Ovary (tissue), 9 donors: ENCODE data around the gene TYSND1. TPM values are rescaled to one million over a fixed set of nuclear protein-coding genes. Genes with fewer than 3 reads are reported as not detected.

Experiments used
- DNase-seq, 5 donors: peaks; one replicate each; pipeline ENCODE4 v3.0.0-alpha.2; 2019 to 2020
- H3K27ac ChIP-seq, 2 donors: fragments of 200-600 bp; one replicate each; pipeline versions ENCODE4 v1.5.1 to v1.8.0; 2019 to 2022
- H3K27me3 ChIP-seq: fragments of 200-600 bp; one replicate; pipeline ENCODE4 v1.8.0; 2022
- H3K36me3 ChIP-seq: fragments of 200-600 bp; sonication (generic); one replicate; pipeline ENCODE4 v1.5.1; 2019
- H3K4me1 ChIP-seq: one replicate; pipeline ENCODE4 v1.8.1; 2013; ENCODE audit warnings: mild to moderate bottlenecking, moderate library complexity; ENCODE audit not compliant: insufficient read depth
- H3K4me3 ChIP-seq: fragments of 200-600 bp; sonication (generic); one replicate; pipeline ENCODE4 v1.5.1; 2017
- H3K9me3 ChIP-seq, 2 donors: fragments of 200-600 bp in 1 of 2; sonication (generic) in 1 of 2; one replicate each; pipeline versions ENCODE4 v1.5.1 to v1.8.1; 2013 to 2019; ENCODE audit warnings: mild to moderate bottlenecking in 1 of 2, moderate library complexity in 1 of 2
- EP300 ChIP-seq: sonication (generic); formaldehyde crosslinking; IDR thresholded peaks from one replicate; pipeline ENCODE4 v1.6.1; 2017; ENCODE audit warnings: antibody characterized with exemption
- POLR2A ChIP-seq: fragments of 450-650 bp; IDR thresholded peaks from one replicate; pipeline ENCODE4 v1.6.1; 2017; ENCODE audit warnings: antibody characterized with exemption, mild to moderate bottlenecking, moderate library complexity
- WGBS, 3 donors: extraction: QIAGEN DNeasy Blood & Tissue Kit in 1 of 3; methylation state at CpG; one replicate each; pipeline versions ENCODE4 v1.1.5 to v1.1.7; 2013 to 2017; 5-methylcytosine and 5-hydroxymethylcytosine counted together
- intact Hi-C, 4 donors: fragments of 100-400 bp; cut with DNase I; formaldehyde crosslinking; loops; one replicate each; pipeline versions ENCODE4 v1.11.0 to v1.15.1; 2022 to 2023
- polyA plus RNA-seq, 2 donors: library from polyadenylated mRNA; stranded (reverse); fragments of 200-250 nt in 1 of 2; fragments of 350-450 nt in 1 of 2; fragmentation: Illumina TruSeq in 1 of 2; extraction: RNeasy Lipid Tissue Mini Kit (QIAGEN cat#74804) in 1 of 2; gene quantifications; one replicate each; pipeline ENCODE4 v1.2.3, GENCODE V29; 2013 to 2014
- total RNA-seq, 7 donors: library from RNA; depleted of rRNA in 2 of 7; stranded (reverse); fragments of >200 nt in 2 of 7; fragmentation: NEBNext Ultra II Directional in 3 of 7; extraction: Animal tissue kit (Norgen Biotek cat#: 25700) in 3 of 7; gene quantifications; one replicate each; pipeline versions ENCODE4 v1.1.0 to v1.2.4, GENCODE V29; 2016 to 2023
- TF ChIP-seq, protein P1 (sequence below), 3 donors: fragments of 450-650 bp in 2 of 3; fragments of 200-600 bp in 1 of 3; IDR thresholded peaks; one replicate each; pipeline versions ENCODE4 v1.5.1 to v1.8.0; 2016 to 2022; ENCODE audit warnings: antibody characterized with exemption in 3 of 3, mild to moderate bottlenecking in 1 of 3
- donor health status: DM: no; HTN: no; CAD: no; lungs with moderate emphysema.
- donor health status: DM: no; HTN: no; CAD: no.
- donor health status: Bipolar disorder and iron deficiency.
- donor health status: DM: yes; HTN: yes; CAD: no.
- donor health status: DM: no; HTN: no; CAD: no.
- donor health status: DM: yes; HTN: yes; CAD: no.

Gene TYSND1
- total and polyA plus RNA-seq, 9 donors = 3.5 to 12.4 (median 11.9) TPM

DNA sequence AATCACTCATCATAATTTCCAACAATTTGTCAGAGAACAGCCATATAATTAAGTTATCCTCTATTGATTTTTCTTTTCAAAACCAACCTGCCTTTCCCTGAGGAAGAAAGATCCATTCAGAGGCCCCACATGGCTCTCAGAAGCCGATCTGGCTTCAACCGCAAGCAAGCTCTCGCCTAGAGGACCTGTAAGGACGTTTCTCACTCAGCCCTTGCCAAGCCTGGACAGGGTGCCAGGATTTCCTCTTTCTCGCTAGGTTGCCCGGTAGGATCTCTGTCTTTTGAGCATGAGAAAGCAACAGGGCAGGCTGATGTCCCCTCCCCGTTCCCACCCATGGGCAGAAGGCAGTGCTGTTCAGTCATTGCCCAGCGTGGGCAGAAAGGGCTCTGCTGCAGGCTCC lies 26.9 kb downstream of the TYSND1 start:
- TF ChIP-seq EP300 = no peak
- TF ChIP-seq POLR2A = no peak
- TF ChIP-seq, protein P1, sequence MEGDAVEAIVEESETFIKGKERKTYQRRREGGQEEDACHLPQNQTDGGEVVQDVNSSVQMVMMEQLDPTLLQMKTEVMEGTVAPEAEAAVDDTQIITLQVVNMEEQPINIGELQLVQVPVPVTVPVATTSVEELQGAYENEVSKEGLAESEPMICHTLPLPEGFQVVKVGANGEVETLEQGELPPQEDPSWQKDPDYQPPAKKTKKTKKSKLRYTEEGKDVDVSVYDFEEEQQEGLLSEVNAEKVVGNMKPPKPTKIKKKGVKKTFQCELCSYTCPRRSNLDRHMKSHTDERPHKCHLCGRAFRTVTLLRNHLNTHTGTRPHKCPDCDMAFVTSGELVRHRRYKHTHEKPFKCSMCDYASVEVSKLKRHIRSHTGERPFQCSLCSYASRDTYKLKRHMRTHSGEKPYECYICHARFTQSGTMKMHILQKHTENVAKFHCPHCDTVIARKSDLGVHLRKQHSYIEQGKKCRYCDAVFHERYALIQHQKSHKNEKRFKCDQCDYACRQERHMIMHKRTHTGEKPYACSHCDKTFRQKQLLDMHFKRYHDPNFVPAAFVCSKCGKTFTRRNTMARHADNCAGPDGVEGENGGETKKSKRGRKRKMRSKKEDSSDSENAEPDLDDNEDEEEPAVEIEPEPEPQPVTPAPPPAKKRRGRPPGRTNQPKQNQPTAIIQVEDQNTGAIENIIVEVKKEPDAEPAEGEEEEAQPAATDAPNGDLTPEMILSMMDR (IDR thresholded peaks at IDR 0.05) = no peak
- no peaks in the 10 kb centered on the region for H3K4me1 ChIP-seq
- H3K27ac ChIP-seq = no peak overlapping the region
- intact Hi-C loops = no loop called here
- H3K36me3 ChIP-seq = no peaks in the 10 kb centered on the region
- no peaks in the 10 kb centered on the region for H3K27me3 ChIP-seq
- no peak for DNase-seq
- H3K9me3 ChIP-seq = no peaks in the 10 kb centered on the region
- WGBS, 3 donors = 82 to 90% (median 84%) methylated on average over 8 of the region's 8 CpGs
- H3K4me3 ChIP-seq = no peak overlapping the region

DNA sequence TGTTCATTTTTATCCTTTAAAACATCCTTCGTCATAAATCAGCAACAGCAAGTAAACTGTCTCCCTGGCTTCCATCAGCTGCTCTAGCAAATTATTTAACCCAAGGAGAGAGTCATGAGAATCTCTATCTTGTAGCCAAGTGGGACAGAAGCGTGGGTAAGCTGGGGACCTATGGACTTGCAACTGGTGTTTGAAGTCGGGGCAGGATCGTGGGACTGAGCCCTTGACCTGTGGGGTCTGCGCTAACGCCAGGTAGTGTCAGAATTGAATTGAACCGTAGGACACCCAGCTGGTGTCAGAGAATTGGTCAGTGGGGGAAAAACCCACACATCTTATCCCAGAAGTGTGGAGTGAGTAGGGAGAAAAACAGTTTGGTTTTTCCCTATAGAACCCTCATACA lies 27.3 kb downstream of the TYSND1 start:
- intact Hi-C loops = no loop called here
- no peaks in the 10 kb centered on the region for H3K4me1 ChIP-seq
- WGBS, 3 donors = 90 to 96% (median 95%) methylated on average over 7 of the region's 7 CpGs
- H3K36me3 ChIP-seq = no peaks in the 10 kb centered on the region
- no peak overlapping the region for H3K27ac ChIP-seq
- H3K27me3 ChIP-seq = no peaks in the 10 kb centered on the region
- DNase-seq = no peak
- TF ChIP-seq, protein P1 (IDR thresholded peaks at IDR 0.05) = no peak
- TF ChIP-seq EP300 (no peak), POLR2A (no peak)
- H3K9me3 ChIP-seq = no peaks in the 10 kb centered on the region
- H3K4me3 ChIP-seq = no peak overlapping the region

DNA sequence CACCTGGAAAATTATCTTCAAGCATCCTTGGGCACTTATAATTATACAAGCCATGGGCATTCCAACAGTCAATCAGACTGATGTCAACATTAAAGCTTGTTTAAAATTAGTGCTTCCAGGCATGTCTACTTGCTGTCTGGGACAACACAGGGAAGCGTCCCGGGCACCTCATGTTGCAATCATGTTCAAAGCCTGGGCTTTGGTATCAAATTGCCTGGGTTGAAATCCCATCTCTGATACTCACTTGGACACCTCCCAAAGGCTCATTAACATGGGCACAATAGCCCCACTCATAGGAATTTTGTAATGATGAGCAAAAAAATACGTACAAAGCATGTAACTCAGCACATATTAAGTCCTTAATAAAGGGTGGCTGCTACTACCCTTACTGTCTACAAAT lies 28.3 kb downstream of the TYSND1 start:
- H3K27me3 ChIP-seq = no peaks in the 10 kb centered on the region
- no peaks in the 10 kb centered on the region for H3K9me3 ChIP-seq
- H3K36me3 ChIP-seq = no peaks in the 10 kb centered on the region
- intact Hi-C loops = no loop called here
- WGBS, 3 donors = 88 to 93% (median 90%) methylated on average over 3 of the region's 3 CpGs
- H3K4me1 ChIP-seq = no peaks in the 10 kb centered on the region
- TF ChIP-seq POLR2A = no peak
- TF ChIP-seq, protein P1 (IDR thresholded peaks at IDR 0.05) = no peak
- no peak for TF ChIP-seq EP300
- no peak overlapping the region for H3K4me3 ChIP-seq
- H3K27ac ChIP-seq = no peak overlapping the region
- DNase-seq = no peak

DNA sequence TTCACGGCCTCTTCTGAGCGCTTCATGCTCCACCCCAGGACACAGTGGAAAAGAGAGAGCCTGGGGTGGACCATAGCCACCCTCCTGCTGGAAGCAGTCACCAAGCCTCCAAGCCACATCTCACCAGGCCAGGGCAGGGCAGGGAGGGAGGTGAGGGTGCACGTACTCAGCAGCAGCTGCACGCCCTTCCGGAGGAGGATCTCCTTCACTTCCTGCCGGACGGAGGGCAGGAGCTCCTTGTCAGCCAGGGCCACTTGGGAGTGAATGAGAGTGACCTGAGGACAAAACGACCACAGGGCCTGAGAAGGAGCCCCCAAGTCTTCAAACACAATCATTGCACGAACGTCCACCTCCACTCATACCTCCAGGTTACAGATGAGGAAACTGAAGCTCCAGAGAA lies 28.9 kb downstream of the TYSND1 start:
- H3K27me3 ChIP-seq = no peaks in the 10 kb centered on the region
- no peaks in the 10 kb centered on the region for H3K36me3 ChIP-seq
- no peaks in the 10 kb centered on the region for H3K9me3 ChIP-seq
- DNase-seq = no peak
- TF ChIP-seq, protein P1 (IDR thresholded peaks at IDR 0.05) = no peak
- 68 to 81% (median 74%) methylated on average over 8 to 10 of the region's 10 CpGs for WGBS, 3 donors
- H3K4me1 ChIP-seq = no peaks in the 10 kb centered on the region
- no peak overlapping the region for H3K27ac ChIP-seq
- no peak overlapping the region for H3K4me3 ChIP-seq
- intact Hi-C loops = loop anchor here in 1 of 4 donors (2.0 kb wide), 1 partner anchor 29 kb away; the partner anchor contains the start of gene TYSND1
